ENCODE results near the gene SYCP2.

- TF ChIP-seq, protein P1, sequence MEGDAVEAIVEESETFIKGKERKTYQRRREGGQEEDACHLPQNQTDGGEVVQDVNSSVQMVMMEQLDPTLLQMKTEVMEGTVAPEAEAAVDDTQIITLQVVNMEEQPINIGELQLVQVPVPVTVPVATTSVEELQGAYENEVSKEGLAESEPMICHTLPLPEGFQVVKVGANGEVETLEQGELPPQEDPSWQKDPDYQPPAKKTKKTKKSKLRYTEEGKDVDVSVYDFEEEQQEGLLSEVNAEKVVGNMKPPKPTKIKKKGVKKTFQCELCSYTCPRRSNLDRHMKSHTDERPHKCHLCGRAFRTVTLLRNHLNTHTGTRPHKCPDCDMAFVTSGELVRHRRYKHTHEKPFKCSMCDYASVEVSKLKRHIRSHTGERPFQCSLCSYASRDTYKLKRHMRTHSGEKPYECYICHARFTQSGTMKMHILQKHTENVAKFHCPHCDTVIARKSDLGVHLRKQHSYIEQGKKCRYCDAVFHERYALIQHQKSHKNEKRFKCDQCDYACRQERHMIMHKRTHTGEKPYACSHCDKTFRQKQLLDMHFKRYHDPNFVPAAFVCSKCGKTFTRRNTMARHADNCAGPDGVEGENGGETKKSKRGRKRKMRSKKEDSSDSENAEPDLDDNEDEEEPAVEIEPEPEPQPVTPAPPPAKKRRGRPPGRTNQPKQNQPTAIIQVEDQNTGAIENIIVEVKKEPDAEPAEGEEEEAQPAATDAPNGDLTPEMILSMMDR (conservative IDR thresholded peaks at IDR 0.05; ENCODE audit: low read depth, low read length): no peak
- TF ChIP-seq EZH2phosphoT487 (IDR thresholded peaks at IDR 0.05; ENCODE audit: borderline replicate concordance, low read length): no peak
Measured at GRCh38 chr20:59824711-59825562, 108.5 kb downstream of the SYCP2 start.

Measured in PC-3 (cell line).